Measurements from ENCODE around the gene MUCL3. TPM values are rescaled to one million over a fixed set of nuclear protein-coding genes. Genes with fewer than 3 reads are reported as not detected.
A peak's percentile ranks its signal among the peaks of the same experiment; 100 is the strongest.

Gene MUCL3
- total RNA-seq, 6 experiments from 2014 or later = not detected

GRCh38 chr6:30945281-30945680 lies 4.5 kb downstream of the MUCL3 start:
- DNase-seq = no peak
- Mint-ChIP-seq H3K9me3 (no peaks in the 10 kb centered on the region), H3K27me3 (ENCODE audit: insufficient read depth) (peaks cover 49% of the 10 kb centered on the region), H3K36me3 (ENCODE audit: low read depth) (no peaks in the 10 kb centered on the region), H3K4me3 (no peak overlapping the region), H3K27ac (no peak overlapping the region), H3K4me1 (ENCODE audit: low read depth) (peaks cover 14% of the 10 kb centered on the region)
- TF ChIP-seq CTCF (IDR thresholded peaks at IDR 0.05) = no peak

GRCh38 chr6:30947231-30947630 lies 6.5 kb downstream of the MUCL3 start:
- no peak for TF ChIP-seq CTCF (IDR thresholded peaks at IDR 0.05)
- no peak overlapping the region for H3K4me3 Mint-ChIP-seq
- peaks cover 58% of the 10 kb centered on the region for H3K27me3 Mint-ChIP-seq (ENCODE audit: insufficient read depth)
- peaks cover 10% of the 10 kb centered on the region for H3K4me1 Mint-ChIP-seq (ENCODE audit: low read depth)
- no peak for DNase-seq
- H3K27ac Mint-ChIP-seq = no peak overlapping the region
- no peaks in the 10 kb centered on the region for H3K9me3 Mint-ChIP-seq
- H3K36me3 Mint-ChIP-seq (ENCODE audit: low read depth) = no peaks in the 10 kb centered on the region

- peaks cover 65% of the 10 kb centered on the region for H3K27me3 Mint-ChIP-seq (ENCODE audit: insufficient read depth)
- H3K36me3 Mint-ChIP-seq (ENCODE audit: low read depth) = no peaks in the 10 kb centered on the region
- no peak for TF ChIP-seq CTCF (IDR thresholded peaks at IDR 0.05)
- no peak for DNase-seq
- H3K4me1 Mint-ChIP-seq (ENCODE audit: low read depth) = no peaks in the 10 kb centered on the region
- H3K9me3 Mint-ChIP-seq = no peaks in the 10 kb centered on the region
- H3K27ac Mint-ChIP-seq = no peak overlapping the region
- H3K4me3 Mint-ChIP-seq = no peak overlapping the region
Observed at GRCh38 chr6:30948811-30949210, 8.0 kb downstream of the MUCL3 start.

- no peak for DNase-seq
- Mint-ChIP-seq H3K27ac (no peak overlapping the region), H3K36me3 (ENCODE audit: low read depth) (no peaks in the 10 kb centered on the region), H3K9me3 (no peaks in the 10 kb centered on the region), H3K4me3 (no peak overlapping the region), H3K4me1 (ENCODE audit: low read depth) (peaks cover 6% of the 10 kb centered on the region), H3K27me3 (ENCODE audit: insufficient read depth) (peaks cover 76% of the 10 kb centered on the region)
- no peak for TF ChIP-seq CTCF (IDR thresholded peaks at IDR 0.05)
Observed at GRCh38 chr6:30951907-30952469, 11.2 kb downstream of the MUCL3 start.

- no peaks in the 10 kb centered on the region for H3K9me3 Mint-ChIP-seq
- peaks cover 67% of the 10 kb centered on the region for H3K27me3 Mint-ChIP-seq (ENCODE audit: insufficient read depth)
- H3K4me3 Mint-ChIP-seq = peak overlapping the region; percentile 70
- peak overlapping the region; percentile 12; the same call in 1 of the 2 replicates for H3K27ac Mint-ChIP-seq
- peaks cover 6% of the 10 kb centered on the region for H3K4me1 Mint-ChIP-seq (ENCODE audit: low read depth)
- no peaks in the 10 kb centered on the region for H3K36me3 Mint-ChIP-seq (ENCODE audit: low read depth)
- no peak for DNase-seq
- TF ChIP-seq CTCF (IDR thresholded peaks at IDR 0.05) = no peak
Observed at GRCh38 chr6:30954631-30955366, 14.0 kb downstream of the MUCL3 start.
